Frontal cortex (tissue), 4 donors: ENCODE data around the gene NDST3. TPM values are rescaled to one million over a fixed set of nuclear protein-coding genes. Genes with fewer than 3 reads are reported as not detected.

Experiments
- DNase-seq, 2 donors: peaks; one replicate each; pipeline ENCODE4 v3.0.0; 2012; ENCODE audit warnings: low spot score in 2 of 2
- FAIRE-seq: peaks from 2 replicates; lab custom pipeline; 2012; peaks lifted over from hg19 to GRCh38; lab: Jason Lieb, UNC
- total RNA-seq: library from RNA; depleted of rRNA; stranded (reverse); fragments of >200 nt; gene quantifications from one replicate; pipeline ENCODE4 v1.2.3, GENCODE V29; 2014
- donor health status: control.
- donor health status: control.
- donor health status: control.

NDST3 gene
- total RNA-seq, 1 donor from 2014 or later = 39.1 TPM

DNA sequence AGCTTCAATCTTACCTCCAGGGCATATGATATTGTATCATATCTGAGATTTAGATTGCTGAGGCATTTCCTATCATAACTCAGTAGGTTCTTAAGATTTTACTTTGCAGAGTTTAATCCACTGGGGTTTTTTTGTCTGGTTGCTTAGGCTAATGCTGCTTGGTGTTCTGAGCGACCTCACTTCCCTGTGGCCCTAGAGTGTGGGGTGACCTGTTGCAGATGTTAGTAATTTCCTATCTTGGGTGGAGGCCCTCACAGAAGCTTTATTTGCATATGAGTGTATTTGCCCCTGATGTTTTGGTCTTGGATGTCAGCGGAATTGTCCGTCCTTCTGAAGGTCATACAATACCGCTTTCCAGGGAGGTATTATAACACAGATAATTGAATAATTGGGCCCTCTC, 137.1 kb downstream of the NDST3 start:
- FAIRE-seq (no peak), DNase-seq (no peak)

DNA sequence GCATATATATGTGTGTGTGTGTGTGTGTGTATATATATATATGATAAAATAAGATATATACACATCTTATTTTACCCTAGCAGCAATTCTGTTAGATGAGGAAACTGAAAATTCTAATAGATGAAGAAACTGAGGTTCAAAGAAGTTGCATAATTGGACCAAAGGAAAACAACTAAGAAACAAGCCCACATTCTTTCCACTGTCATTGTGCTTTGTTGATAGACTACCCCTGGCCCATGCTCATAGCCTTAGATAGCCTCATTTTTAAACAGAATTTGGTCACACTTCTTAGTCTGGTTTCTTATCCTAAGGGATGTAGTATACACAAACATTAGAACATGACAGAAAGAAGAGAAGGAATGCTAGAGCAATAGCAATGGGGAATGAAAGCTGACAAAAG, 138.8 kb downstream of the NDST3 start:
- FAIRE-seq (no peak), DNase-seq (no peak)

DNA sequence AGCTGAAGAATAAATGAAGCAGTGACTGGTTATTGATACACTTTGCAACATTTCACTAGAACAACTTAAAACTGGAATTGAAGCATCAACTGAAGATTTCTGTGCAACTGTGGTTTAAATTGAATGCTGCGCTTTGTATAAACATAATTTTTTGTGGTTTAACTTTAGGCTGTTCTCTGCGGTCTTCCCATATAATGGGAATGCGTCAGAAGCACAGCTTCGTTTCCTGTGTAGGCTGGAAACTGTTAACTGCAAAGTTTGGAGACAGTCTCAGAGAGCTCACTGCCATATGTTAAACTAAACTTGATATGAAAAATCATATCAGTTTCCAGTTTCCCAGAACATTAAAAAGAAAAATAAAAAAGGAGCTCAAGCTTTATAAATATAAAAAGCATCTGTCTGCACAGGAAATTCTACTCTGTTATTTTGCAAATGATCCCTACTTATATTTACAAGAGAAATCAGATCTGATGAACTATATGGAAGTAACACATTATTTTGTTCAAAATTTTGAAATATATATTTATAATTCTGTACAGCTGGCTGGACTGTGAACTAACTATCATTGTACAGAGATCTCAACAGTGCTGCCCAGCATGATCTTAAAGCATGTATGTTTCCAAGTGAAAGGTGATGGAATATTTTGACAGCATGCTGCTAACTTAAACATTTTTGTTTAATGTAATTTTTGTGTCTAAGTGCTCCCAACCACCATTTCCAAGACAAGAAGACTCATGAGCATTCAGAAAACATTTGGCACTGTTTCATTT, 139.9 kb downstream of the NDST3 start:
- no peak for FAIRE-seq
- DNase-seq = no peak

DNA sequence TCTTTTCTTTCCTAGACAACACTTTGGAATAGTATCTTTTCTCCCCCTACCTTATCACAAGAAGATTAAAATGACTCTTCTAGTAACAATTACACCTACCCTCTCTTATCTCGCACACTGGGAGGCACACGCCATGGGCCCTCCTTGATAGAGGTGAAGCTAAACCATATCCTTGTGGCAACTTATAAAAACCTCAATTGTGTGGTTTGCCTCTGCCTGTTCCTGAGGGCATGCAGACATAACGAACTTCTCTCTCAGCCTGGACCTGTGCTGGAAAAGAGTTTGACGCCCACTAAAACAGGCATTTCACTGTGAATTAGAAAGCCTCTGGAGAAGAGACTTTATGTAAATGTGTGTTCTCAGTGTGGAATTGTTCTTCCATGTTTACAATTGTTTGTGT, 141.2 kb downstream of the NDST3 start:
- FAIRE-seq (no peak), DNase-seq (no peak)

DNA sequence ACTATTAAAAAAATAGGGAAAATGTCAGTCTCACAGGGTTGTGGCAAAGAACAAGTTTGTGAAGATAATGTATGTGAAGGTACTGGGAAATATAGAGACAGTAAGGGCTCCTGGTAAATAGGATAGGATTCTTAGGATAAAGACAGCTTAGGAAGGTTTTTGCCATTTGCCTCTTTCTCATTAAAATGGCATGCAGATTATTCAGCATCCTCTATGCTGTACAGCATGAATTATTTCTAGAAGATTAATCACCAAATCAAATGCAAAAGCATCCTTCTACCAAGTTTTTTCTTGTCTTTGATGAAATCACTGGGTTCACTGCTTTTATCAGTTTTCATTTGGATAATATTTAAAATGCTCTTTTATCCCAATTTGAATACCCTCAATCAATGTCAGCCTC, 142.8 kb downstream of the NDST3 start:
- FAIRE-seq (no peak), DNase-seq (no peak)

DNA sequence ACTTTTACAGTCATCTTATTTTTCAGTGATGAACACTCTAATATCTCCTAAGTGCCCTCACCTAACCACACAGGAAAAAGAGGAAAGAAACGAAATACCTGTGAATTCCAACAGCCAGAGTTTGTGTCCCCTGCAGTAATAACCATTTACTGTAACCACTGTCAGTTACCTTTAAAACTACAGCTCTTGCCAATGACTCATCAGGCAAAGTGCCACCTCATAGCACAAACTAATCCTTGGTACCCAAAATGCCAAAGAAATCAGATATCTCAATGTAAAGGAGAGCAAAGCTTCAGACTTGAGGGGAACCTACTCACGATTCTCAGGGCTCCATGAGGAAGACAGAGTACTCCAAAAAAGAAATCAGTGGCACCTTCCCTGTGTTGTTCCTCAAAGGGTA, 146.5 kb downstream of the NDST3 start:
- DNase-seq = no peak
- FAIRE-seq = no peak

DNA sequence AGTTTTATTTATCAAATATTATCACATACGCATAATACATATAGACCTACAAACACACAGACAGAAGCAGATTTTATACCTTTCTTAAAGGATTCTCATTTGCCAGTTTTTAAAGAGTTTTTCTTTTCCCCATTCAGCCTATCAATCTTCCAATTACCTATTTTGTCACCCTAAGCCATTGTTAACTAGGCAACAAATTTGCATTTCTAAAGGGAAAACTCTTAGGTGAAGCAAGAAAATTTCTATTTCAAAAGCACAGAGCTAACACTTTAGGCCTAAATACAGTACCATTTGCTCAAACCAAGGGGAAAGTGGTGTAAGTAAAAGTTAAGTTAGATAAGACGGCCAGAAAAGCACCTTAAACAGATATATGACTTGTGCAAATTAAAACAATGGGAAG, 156.6 kb downstream of the NDST3 start:
- DNase-seq (no peak), FAIRE-seq (no peak)

DNA sequence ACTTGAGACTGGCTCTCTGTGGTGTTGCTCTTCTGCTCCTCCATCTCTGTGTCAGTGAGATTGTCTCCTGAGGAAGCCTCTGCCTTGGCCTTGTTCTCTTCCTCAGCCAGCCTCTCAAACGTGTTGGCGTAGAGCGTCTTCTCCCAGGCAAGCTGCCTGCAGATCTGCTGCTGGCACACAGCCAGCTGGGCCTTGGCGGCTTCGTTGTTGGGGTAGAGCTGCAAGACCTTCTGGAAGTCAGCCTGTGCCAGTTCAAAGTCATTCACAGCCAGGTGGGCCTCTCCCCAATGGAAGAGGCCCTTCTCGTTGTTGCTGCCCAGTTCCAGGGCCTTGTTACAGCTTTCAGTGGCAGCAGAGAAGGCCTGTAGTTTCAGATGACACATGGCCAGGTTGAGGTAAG, 159.1 kb downstream of the NDST3 start:
- no peak for DNase-seq
- no peak for FAIRE-seq

DNA sequence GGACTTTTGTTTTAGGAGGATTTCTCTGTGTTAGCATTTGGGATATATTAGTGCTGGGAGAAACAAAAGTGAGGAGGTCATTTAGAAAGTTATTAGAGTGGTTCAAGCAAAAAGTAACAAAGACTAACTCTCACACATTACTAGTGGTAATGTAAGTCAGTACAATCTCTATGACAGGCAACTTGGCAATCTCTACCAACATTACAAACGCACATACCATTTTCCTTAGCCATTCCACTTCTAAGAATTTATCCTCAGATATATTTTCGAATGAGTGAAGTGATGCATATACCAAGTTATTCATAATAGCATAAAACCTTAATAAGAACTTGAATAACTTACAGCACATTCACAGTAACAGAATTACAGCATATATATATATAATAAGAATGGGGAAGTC, 172.3 kb downstream of the NDST3 start:
- DNase-seq (no peak), FAIRE-seq (no peak)

DNA sequence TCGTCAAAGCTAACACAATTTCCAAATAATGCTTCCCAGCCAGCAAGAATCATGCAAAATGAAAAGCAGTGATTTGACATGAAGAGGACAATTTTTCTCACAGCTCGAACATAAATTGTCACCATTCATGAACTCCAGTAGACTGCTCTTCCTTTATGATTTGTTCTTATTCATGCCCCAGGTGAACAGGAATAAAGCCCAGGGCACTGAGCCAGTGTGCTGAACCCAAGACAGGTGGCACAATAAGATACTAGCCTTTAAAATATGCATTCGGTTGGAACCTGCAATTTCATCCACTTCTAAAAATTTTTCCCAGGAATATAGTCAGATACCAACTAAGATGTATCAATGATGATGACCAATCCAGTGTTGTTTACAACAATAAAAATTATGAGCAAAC, 178.8 kb downstream of the NDST3 start:
- DNase-seq (no peak), FAIRE-seq (no peak)

DNA sequence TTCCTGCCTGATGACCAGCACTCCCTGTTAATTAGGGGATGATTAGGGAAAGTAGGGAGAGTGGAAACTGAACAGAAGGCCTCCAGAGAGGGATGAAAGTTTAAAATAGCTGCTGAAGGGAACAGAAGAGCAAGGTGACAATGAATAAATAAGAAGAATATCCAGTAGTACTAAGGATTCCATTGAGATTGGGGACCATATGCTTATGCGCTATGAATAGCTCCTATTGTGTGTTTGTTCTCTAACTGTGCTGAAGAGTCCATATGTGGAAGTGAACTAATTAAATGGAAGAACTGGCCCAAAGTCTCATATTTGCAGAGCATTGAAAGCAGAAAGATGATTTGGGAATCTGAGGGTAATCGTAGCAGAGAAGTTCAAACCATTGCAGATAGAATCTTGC, 181.5 kb downstream of the NDST3 start:
- DNase-seq (no peak), FAIRE-seq (no peak)

DNA sequence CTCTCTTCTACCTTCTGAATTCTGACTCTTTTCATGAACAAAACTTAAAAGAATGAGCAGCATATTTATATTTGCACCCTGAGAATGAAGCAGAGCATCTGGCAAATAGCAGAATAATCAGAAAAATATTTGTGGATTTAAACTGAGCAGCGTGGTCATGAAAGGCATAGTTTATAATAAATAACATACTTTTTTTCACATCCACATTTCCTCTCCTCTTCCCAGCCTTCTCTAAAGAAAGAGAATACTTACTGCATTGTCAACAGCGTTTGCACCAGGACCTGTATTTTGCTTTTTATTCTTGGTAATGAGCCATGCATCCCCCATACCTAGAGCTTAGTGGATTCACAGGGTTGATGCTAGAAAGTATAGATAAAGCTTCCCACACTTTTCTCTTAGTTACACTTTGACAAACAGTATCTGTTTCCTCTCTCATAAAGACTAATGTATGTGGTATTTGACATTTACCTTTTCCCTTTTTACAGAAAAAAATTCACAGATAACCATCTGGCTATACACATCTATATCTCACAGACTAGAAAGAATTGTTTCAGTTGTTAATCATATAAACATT, 187.0 kb downstream of the NDST3 start:
- FAIRE-seq = no peak
- DNase-seq = no peak

DNA sequence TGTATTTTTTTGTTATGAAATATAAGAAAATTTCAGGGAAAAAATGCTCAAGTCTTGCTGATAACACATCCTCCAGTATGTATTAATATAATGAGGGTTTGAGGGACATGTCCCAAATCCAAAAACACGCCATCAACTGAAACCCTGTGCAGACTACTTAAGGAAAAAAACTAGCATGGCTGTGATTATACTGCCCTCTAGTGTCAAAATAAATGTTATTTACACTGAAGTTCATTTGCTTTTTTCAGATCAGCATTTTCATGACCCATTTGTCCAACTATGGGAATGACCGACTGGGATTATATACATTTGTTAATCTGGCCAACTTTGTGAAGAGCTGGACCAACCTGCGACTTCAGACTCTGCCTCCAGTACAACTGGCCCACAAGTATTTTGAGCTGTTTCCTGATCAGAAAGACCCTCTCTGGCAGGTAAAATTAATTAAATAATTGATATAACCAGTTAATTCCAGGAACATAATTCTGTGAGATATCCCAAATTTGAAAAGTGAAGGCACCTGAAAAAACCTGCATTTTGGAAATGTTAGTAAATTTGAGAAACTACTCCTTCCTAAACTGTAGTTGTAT, 190.1 kb downstream of the NDST3 start:
- peak in 1 of 2 donors; percentile 6 for DNase-seq
- peak; percentile 39 for FAIRE-seq

DNA sequence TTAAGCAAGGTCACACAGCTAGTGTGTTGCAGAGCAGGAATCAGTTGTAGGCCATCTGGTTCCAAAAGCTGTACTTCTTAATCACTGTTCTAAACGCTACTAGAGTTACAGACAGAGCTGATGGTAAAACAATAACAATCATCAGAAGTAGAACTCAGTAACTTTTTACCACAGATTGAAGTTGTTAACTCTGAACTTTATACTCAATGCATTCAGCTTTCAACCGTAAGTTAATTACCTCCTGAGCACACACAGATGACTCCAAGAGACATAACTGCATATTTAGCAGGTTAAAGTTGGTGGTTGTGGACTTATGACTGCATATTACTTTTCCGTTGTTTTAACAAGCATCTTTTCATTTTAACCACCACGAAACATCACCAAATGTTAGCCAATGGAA, 191.2 kb downstream of the NDST3 start:
- FAIRE-seq (no peak), DNase-seq (no peak)

DNA sequence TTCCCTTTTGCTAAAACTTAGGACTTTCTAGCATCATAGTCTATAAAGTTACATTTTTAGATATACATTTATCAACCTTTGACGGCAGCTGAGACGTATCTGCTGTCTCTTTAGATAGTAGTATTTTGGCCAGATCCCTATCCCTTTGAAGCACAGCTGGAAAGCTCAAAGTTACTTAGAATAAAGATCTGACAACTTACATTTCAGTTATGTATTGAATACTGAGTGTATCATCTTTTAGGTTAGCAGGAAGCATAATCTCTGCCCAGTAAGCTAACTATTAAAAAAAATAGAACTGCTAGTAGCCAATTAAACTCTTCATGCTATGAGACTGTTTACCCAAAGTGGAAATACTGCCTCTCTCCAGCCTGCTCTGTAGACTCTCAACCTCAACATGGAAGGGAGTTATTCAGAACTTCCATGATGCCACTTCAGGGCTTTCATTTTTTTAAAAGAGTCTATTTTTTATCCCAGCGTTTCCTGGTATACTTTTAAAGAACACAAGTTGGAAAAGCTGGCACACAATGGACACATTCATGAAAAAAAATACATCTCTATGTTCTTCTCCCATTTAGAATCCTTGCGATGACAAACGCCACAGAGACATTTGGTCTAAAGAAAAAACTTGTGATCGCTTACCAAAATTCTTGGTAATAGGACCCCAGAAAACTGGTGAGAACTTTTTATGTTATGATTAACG, 192.2 kb downstream of the NDST3 start:
- DNase-seq (no peak), FAIRE-seq (no peak)

DNA sequence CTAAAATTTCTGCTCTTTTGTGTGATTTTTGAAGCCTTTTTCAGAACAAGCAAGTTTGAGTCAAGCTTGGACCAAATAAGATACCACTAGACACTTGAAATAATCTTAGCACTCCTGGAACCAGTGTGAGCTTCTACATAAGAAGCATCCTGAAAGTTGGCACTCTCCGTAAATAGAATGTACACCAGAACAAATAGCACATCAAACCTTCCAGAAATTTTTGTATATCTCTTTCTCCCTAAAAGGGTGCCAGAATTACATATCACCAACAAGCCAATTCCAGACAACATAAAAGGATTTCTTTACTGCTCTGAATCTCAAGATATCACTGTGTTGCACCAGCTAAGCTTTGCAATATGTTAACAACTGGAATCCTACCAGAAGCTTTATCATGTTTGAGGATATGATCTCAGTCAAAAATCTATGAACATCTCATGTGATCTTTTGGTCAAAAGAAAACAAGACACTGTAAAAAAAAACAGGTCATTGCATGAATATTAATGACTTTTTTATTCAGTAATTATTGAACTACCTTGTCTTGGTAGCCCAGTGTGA, 201.4 kb downstream of the NDST3 start:
- FAIRE-seq (no peak), DNase-seq (no peak)

DNA sequence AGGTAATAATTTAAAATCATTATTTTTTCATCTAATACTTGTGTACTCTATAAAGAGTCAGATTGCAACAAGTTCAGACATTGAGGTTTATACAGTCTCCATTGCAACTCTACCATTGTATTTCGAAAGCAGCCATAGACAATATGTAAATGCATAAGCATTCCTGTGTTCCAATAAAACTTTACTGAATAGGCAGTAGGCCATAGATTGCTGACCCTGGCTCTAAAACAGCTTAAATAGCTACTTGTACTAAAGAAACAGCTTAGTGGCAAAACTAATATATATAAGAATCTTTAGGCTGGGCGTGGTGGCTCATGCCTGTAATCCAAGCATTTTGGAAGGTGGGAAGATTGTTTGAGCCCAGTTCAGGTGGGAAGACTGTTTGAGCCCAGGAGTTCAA, 203.2 kb downstream of the NDST3 start:
- FAIRE-seq (no peak), DNase-seq (no peak)

DNA sequence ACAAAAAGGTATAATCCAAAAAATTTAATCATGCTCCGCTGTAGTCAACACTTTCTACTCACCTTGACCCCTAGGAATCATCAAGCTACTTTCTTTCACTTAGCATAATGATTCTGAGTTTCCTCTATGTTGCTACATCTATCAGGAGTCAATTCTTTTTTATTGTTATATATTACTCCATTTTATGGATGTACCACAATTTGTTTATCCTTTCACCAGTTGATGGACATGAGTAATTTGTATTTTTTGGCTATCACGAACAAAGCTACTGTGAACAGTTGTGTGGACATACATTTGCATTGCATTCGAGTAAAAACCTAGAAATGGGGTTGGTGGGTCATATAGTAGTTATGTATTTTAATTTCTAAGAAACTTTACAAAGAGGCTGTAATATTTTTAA, 215.6 kb downstream of the NDST3 start:
- DNase-seq (no peak), FAIRE-seq (no peak)

DNA sequence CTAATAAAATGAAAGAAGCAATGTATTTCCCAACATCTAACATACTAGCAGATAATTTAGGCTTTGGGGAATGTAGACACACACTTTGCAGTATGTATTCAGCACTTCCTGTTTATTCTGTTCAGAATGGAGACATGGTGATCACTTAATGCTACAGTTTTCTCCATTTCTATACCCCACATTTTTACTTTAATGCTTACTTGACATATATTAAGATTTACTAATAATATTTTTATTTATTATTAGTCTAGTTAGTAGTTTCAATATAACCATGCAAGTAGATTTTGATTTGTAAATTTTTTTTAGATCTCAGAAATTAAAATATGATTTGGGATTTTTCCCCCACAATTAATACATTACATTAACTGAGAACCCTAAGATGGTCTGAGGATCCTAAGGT, 220.1 kb downstream of the NDST3 start:
- no peak for DNase-seq
- no peak for FAIRE-seq

DNA sequence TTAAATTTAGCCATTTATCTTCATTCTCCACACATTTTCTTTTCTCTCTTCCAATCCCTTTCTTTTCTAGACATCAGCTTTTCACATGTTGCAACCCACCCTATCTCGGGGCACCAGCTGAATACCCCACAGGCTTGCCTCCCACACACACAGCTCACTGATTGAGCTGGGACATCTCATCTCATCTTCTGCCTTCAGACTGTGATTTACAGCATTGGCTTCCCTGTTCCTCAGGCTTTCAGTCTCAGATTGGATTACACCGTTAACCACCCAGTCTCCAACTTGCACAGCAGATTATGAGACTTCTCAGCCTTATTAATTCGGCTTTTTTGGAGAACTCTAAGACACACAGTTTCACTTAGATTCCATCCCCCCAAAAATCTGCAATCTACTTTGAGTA, 224.8 kb downstream of the NDST3 start:
- FAIRE-seq (no peak), DNase-seq (no peak)

DNA sequence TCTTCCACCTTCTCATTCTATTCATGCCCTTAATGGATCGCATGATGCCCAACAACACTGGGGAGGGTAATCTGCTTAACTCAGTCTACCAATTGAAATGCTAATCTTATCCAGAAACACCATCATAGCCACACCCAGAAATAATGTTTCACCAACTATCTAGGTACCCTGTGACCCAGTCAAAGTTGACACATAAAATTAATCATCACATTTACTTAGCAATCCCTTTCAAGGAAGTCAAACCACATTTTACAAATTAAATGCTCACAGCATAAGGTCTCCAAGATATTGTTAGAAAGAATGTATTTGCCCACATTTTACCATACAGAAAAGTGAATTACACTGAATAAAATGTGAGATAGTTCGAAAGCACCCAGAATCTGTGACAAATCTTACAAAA, 226.0 kb downstream of the NDST3 start:
- FAIRE-seq (no peak), DNase-seq (no peak)
